Neural cell (in vitro differentiated cells): ENCODE measurements around the gene TCF12. TPM values are rescaled to one million over a fixed set of nuclear protein-coding genes. Genes with fewer than 3 reads are reported as not detected.

Experiments
- H2AFZ ChIP-seq: fragments of 200-600, 300-800 bp; sonication (generic), shearing (Covaris generic); 2 replicates; pipeline ENCODE4 v1.6.0; 2014; ENCODE audit warnings: low read depth, mild to moderate bottlenecking, antibody characterized with exemption, low read length, moderate library complexity
- H3F3A ChIP-seq: fragments of 200-600 bp; shearing (Covaris generic); 2 replicates; pipeline ENCODE4 v1.6.1; 2016; ENCODE audit warnings: mild to moderate bottlenecking, moderate library complexity, mixed read lengths, antibody characterized with exemption, low read length; ENCODE audit not compliant: insufficient read depth, poor library complexity, severe bottlenecking
- H3K27ac ChIP-seq: fragments of 200-600, 300-800 bp; sonication (generic), shearing (Covaris generic); 2 replicates; pipeline ENCODE4 v1.5.1; 2014; ENCODE audit warnings: mild to moderate bottlenecking, low read length, moderate library complexity
- H3K27me3 ChIP-seq: fragments of 300-800, 200-600 bp; sonication (generic), shearing (Covaris generic); 2 replicates; pipeline ENCODE4 v1.6.0; 2014; ENCODE audit warnings: mild to moderate bottlenecking, low read depth, low read length, moderate library complexity; ENCODE audit not compliant: insufficient read depth
- H3K36me3 ChIP-seq: fragments of 300-800, 200-600 bp; sonication (generic), shearing (Covaris generic); 2 replicates; pipeline ENCODE4 v1.5.1; 2014; ENCODE audit warnings: mild to moderate bottlenecking, antibody characterized with exemption, low read length, moderate library complexity; ENCODE audit not compliant: insufficient read depth
- H3K4me2 ChIP-seq: fragments of 300-800, 200-600 bp; sonication (generic), shearing (Covaris generic); 2 replicates; pipeline ENCODE4 v1.6.0; 2014; ENCODE audit warnings: mild to moderate bottlenecking, low read length
- H3K4me3 ChIP-seq: fragments of 300-800, 200-600 bp; sonication (generic), shearing (Covaris generic); 2 replicates; pipeline ENCODE4 v1.5.1; 2014; ENCODE audit warnings: mild to moderate bottlenecking, low read length, moderate library complexity
- H3K79me2 ChIP-seq: fragments of 200-600 bp; shearing (Covaris generic); replicated peaks from 2 replicates; pipeline ENCODE4 v1.6.0; 2014; ENCODE audit warnings: mild to moderate bottlenecking, low read length, moderate library complexity; ENCODE audit not compliant: insufficient read depth
- H3K9ac ChIP-seq: fragments of 300-800, 200-600 bp; sonication (generic), shearing (Covaris generic); 2 replicates; pipeline ENCODE4 v1.6.1; 2016; ENCODE audit warnings: mild to moderate bottlenecking, low read length, mixed read lengths
- H3K9me2 ChIP-seq: fragments of 200-600 bp; shearing (Covaris generic); 2 replicates; pipeline ENCODE4 v1.6.1; 2016; ENCODE audit warnings: mild to moderate bottlenecking, low read length, mixed read lengths; ENCODE audit not compliant: insufficient read depth
- H3K9me3 ChIP-seq: fragments of 200-600, 300-800 bp; sonication (generic), shearing (Covaris generic); 2 replicates; pipeline ENCODE4 v1.6.1; 2016; ENCODE audit warnings: mild to moderate bottlenecking, mixed run types, low read length, moderate library complexity, mixed read lengths
- H4K20me1 ChIP-seq: fragments of 200-600 bp; shearing (Covaris generic); 2 replicates; pipeline ENCODE4 v1.6.1; 2016; ENCODE audit warnings: mild to moderate bottlenecking, mixed run types; ENCODE audit not compliant: insufficient read depth
- CTCF ChIP-seq: fragments of 450-650 bp; IDR thresholded peaks from 2 replicates; pipeline ENCODE4 v1.5.1; 2014; ENCODE audit warnings: antibody characterized with exemption, mild to moderate bottlenecking, moderate library complexity; ENCODE audit not compliant: poor library complexity, severe bottlenecking
- EP300 ChIP-seq: fragments of 450-650 bp; conservative IDR thresholded peaks from 2 replicates; pipeline ENCODE4 v1.6.1; 2014; ENCODE audit warnings: antibody characterized with exemption, mild to moderate bottlenecking, moderate library complexity; ENCODE audit not compliant: poor library complexity, severe bottlenecking
- EZH2 ChIP-seq: fragments of 200-600, 300-800 bp; shearing (Covaris generic), sonication (generic); IDR thresholded peaks from 2 replicates; pipeline ENCODE4 v1.6.1; 2014; ENCODE audit warnings: antibody characterized with exemption, low read length, borderline replicate concordance, mild to moderate bottlenecking; ENCODE audit not compliant: insufficient read depth, poor library complexity, severe bottlenecking
- MXI1 ChIP-seq: fragments of 450-650 bp; conservative IDR thresholded peaks from 2 replicates; pipeline ENCODE4 v1.6.1; 2014; ENCODE audit warnings: antibody characterized with exemption, mild to moderate bottlenecking; ENCODE audit not compliant: poor library complexity, severe bottlenecking
- POLR2AphosphoS5 ChIP-seq: IDR thresholded peaks from 2 replicates; pipeline ENCODE4 v1.6.1; 2012
- RAD21 ChIP-seq: fragments of 450-650 bp; conservative IDR thresholded peaks from 2 replicates; pipeline ENCODE4 v1.6.1; 2014; ENCODE audit warnings: antibody characterized with exemption, mild to moderate bottlenecking, moderate library complexity
- REST ChIP-seq: IDR thresholded peaks from 2 replicates; pipeline ENCODE4 v1.6.1; 2012; ENCODE audit warnings: borderline replicate concordance
- SMC3 ChIP-seq: fragments of 450-650 bp; conservative IDR thresholded peaks from 2 replicates; pipeline ENCODE4 v1.6.1; 2014; ENCODE audit warnings: antibody characterized with exemption, mild to moderate bottlenecking, moderate library complexity; ENCODE audit not compliant: poor library complexity
- TAF1 ChIP-seq: IDR thresholded peaks from 2 replicates; pipeline ENCODE4 v1.6.1; 2012; ENCODE audit warnings: low read depth
- polyA plus RNA-seq: library from polyadenylated mRNA; depleted of rRNA; stranded (reverse); fragments of >200 nt; gene quantifications from 2 replicates; pipeline ENCODE4 v1.2.3, GENCODE V29; 2014

The TCF12 gene
- polyA plus RNA-seq, 1 donor from 2014 or later, result 52.7 TPM

GRCh38 chr15:57298204-57298603 lies 379.8 kb downstream of the TCF12 start:
- H3K9ac ChIP-seq, result no peak overlapping the region

GRCh38 chr15:57298843-57299550 lies 380.6 kb downstream of the TCF12 start:
- no peaks in the 10 kb centered on the region for H3K36me3 ChIP-seq
- H4K20me1 ChIP-seq, result no peaks in the 10 kb centered on the region
- no peaks in the 10 kb centered on the region for H3K27me3 ChIP-seq
- no peak overlapping the region for H2AFZ ChIP-seq
- H3K9me3 ChIP-seq, result no peaks in the 10 kb centered on the region
- no peak overlapping the region for H3K4me3 ChIP-seq
- H3F3A ChIP-seq, result no peaks in the 10 kb centered on the region
- no peaks in the 10 kb centered on the region for H3K79me2 ChIP-seq
- no peak overlapping the region for H3K27ac ChIP-seq
- no peak overlapping the region for H3K4me2 ChIP-seq
- H3K9ac ChIP-seq, result no peak overlapping the region
- H3K9me2 ChIP-seq, result no peaks in the 10 kb centered on the region
- TF ChIP-seq MXI1, result no peak
- TF ChIP-seq RAD21, result no peak
- no peak for TF ChIP-seq POLR2AphosphoS5
- no peak for TF ChIP-seq CTCF
- no peak for TF ChIP-seq REST

More at GRCh38 chr15:57298204-57298603, 379.8 kb downstream of the TCF12 start:
- no peak overlapping the region for H3K27ac ChIP-seq
- H3K36me3 ChIP-seq, result no peaks in the 10 kb centered on the region
- no peak overlapping the region for H3K4me2 ChIP-seq
- no peak overlapping the region for H2AFZ ChIP-seq
- no peaks in the 10 kb centered on the region for H3K27me3 ChIP-seq
- no peaks in the 10 kb centered on the region for H3F3A ChIP-seq
- no peaks in the 10 kb centered on the region for H3K9me3 ChIP-seq
- H3K79me2 ChIP-seq, result no peaks in the 10 kb centered on the region
- H4K20me1 ChIP-seq, result no peaks in the 10 kb centered on the region
- TF ChIP-seq TAF1, result no peak
- no peak for TF ChIP-seq POLR2AphosphoS5
- no peak for TF ChIP-seq SMC3
- TF ChIP-seq RAD21, result no peak
- TF ChIP-seq EZH2, result no peak
- no peak for TF ChIP-seq CTCF
- no peak for TF ChIP-seq MXI1
- no peak for TF ChIP-seq REST
- no peak for TF ChIP-seq EP300
- no peak overlapping the region for H3K4me3 ChIP-seq
- no peaks in the 10 kb centered on the region for H3K9me2 ChIP-seq
